Activated T-helper 9 cell treated with anti-CD3 and anti-CD28 coated beads, Interleukin-2, amount 50 U/mL, for 16 hours (primary cell): ENCODE results near the gene SAP30L.

Source experiments
- DNase-seq: peaks from one replicate; pipeline ENCODE4 v3.0.0-alpha.2; 2020; ENCODE audit warnings: low read depth

The SAP30L gene

GRCh38 chr5:154509784-154510555 is 64.2 kb downstream of the SAP30L start:
- DNase-seq, result no peak
